Panc1 (cell line): ENCODE data around the gene CDK19. TPM values are rescaled to one million over a fixed set of nuclear protein-coding genes. Genes with fewer than 3 reads are reported as not detected.

Source experiments
- ATAC-seq: fragments of 200-7000 bp; cut with Tn5 transposase; 2 replicates; pipeline ENCODE4 v1.9.1; 2020; ENCODE audit warnings: mild to moderate bottlenecking, moderate library complexity
- BruUV-seq: library from RNA; stranded (reverse); fragments of 400-500 nt; replicated peaks from 2 replicates; lab custom pipeline; 2021; lab: Mats Ljungman, UMichigan
- CTCF ChIA-PET: fragments of 300-600 bp; sonication (Branson Sonifier 250); formaldehyde crosslinking; loops from one replicate; lab custom pipeline; 2022; ENCODE audit warnings: antibody characterized with exemption; lab: Charles Lee
- POLR2A ChIA-PET: fragments of 300-600 bp; sonication (Branson Sonifier 250); formaldehyde crosslinking; loops from one replicate; lab custom pipeline; 2022; ENCODE audit warnings: antibody characterized with exemption; lab: Charles Lee
- DNase-seq: peaks from one replicate; pipeline ENCODE4 v3.0.0-alpha.2; 2010; ENCODE audit warnings: low read depth, low spot score
- H3K27ac ChIP-seq: 2 replicates; pipeline ENCODE4 v1.5.1; 2011; ENCODE audit warnings: mild to moderate bottlenecking, low read length, inconsistent platforms
- H3K27me3 ChIP-seq: fragments of 200-500 bp; sonication (Bioruptor generic); 2 replicates; pipeline ENCODE4 v1.6.0; 2014; ENCODE audit warnings: low read length, inconsistent platforms; ENCODE audit not compliant: control insufficient read depth, insufficient read depth
- H3K36me3 ChIP-seq: fragments of 200-500 bp; sonication (Bioruptor generic); 2 replicates; pipeline ENCODE4 v1.5.1; 2014; ENCODE audit warnings: inconsistent platforms, mild to moderate bottlenecking, low read length, moderate library complexity; ENCODE audit not compliant: control insufficient read depth, insufficient read depth
- H3K4me1 ChIP-seq: 2 replicates; pipeline ENCODE4 v1.5.1; 2011; ENCODE audit warnings: inconsistent platforms, mild to moderate bottlenecking, low read length, moderate library complexity; ENCODE audit not compliant: control insufficient read depth, insufficient read depth
- H3K4me3 ChIP-seq, 2 experiments: 2 replicates each; pipeline ENCODE4 v1.5.1; 2011 to 2012; ENCODE audit warnings: low read depth in 2 of 2, low read length in 2 of 2, mild to moderate bottlenecking in 2 of 2, inconsistent platforms in 1 of 2, moderate library complexity in 1 of 2
- H3K9me3 ChIP-seq: fragments of 200-500 bp; sonication (Bioruptor generic); 2 replicates; pipeline ENCODE4 v1.5.1; 2014; ENCODE audit warnings: low read depth, mild to moderate bottlenecking, inconsistent platforms, low read length, moderate library complexity; ENCODE audit not compliant: control insufficient read depth, insufficient read depth
- CTCF ChIP-seq: fragments of 450-650 bp; IDR thresholded peaks from 2 replicates; pipeline ENCODE4 v1.5.1; 2017; ENCODE audit warnings: mild to moderate bottlenecking
- POLR2AphosphoS5 ChIP-seq: IDR thresholded peaks from 2 replicates; pipeline ENCODE4 v1.6.1; 2012; ENCODE audit warnings: mild to moderate bottlenecking, low read depth, low read length, moderate library complexity
- SIN3A ChIP-seq: IDR thresholded peaks from 2 replicates; pipeline ENCODE4 v1.6.1; 2012; ENCODE audit warnings: low read depth, mild to moderate bottlenecking, low read length, moderate library complexity, borderline replicate concordance; ENCODE audit not compliant: insufficient read depth
- TCF7L2 ChIP-seq: IDR thresholded peaks from 2 replicates; pipeline ENCODE4 v1.6.1; 2011; ENCODE audit warnings: mild to moderate bottlenecking, low read depth, low read length, inconsistent platforms
- in situ Hi-C: cut with HindIII; loops from 2 replicates; pipeline ENCODE4 v1.10.0; 2016; ENCODE audit warnings: low sequenced_read_pairs, low pct_unique_long_range_greater_than_20kb
- intact Hi-C: fragments of 100-400 bp; cut with micrococcal nuclease; formaldehyde crosslinking; loops from one replicate; pipeline ENCODE4 v1.10.0; 2022; ENCODE audit not compliant: unreplicated experiment
- total RNA-seq: library from RNA; stranded (reverse); gene quantifications from one replicate; pipeline ENCODE4 v1.2.1, GENCODE V29; 2021; ENCODE audit not compliant: unreplicated experiment
- TF ChIP-seq, protein P1 (sequence below), 2 experiments: IDR thresholded peaks; 2 replicates each; pipeline ENCODE4 v1.6.1; 2011 to 2012; ENCODE audit warnings: low read depth in 2 of 2, control low read depth in 1 of 2, low read length in 1 of 2, mild to moderate bottlenecking in 1 of 2, moderate library complexity in 1 of 2; ENCODE audit not compliant: insufficient read depth in 1 of 2

Gene CDK19
- total RNA-seq, 1 experiment from 2014 or later = 48.4 TPM

- Histone ChIP-seq H3K4me1 (no peaks in the 10 kb centered on the region), H3K4me3 (no peak overlapping the region), H3K9me3 (no peaks in the 10 kb centered on the region), H3K27me3 (no peaks in the 10 kb centered on the region), H3K36me3 (no peaks in the 10 kb centered on the region), H3K27ac (no peak overlapping the region)
- POLR2A ChIA-PET = no interaction called here
- DNase-seq (no peak), ATAC-seq (no peak)
- no peak for TF ChIP-seq CTCF
- TF ChIP-seq TCF7L2 = no peak
- no peak for TF ChIP-seq POLR2AphosphoS5
- TF ChIP-seq SIN3A = no peak
- TF ChIP-seq, protein P1, sequence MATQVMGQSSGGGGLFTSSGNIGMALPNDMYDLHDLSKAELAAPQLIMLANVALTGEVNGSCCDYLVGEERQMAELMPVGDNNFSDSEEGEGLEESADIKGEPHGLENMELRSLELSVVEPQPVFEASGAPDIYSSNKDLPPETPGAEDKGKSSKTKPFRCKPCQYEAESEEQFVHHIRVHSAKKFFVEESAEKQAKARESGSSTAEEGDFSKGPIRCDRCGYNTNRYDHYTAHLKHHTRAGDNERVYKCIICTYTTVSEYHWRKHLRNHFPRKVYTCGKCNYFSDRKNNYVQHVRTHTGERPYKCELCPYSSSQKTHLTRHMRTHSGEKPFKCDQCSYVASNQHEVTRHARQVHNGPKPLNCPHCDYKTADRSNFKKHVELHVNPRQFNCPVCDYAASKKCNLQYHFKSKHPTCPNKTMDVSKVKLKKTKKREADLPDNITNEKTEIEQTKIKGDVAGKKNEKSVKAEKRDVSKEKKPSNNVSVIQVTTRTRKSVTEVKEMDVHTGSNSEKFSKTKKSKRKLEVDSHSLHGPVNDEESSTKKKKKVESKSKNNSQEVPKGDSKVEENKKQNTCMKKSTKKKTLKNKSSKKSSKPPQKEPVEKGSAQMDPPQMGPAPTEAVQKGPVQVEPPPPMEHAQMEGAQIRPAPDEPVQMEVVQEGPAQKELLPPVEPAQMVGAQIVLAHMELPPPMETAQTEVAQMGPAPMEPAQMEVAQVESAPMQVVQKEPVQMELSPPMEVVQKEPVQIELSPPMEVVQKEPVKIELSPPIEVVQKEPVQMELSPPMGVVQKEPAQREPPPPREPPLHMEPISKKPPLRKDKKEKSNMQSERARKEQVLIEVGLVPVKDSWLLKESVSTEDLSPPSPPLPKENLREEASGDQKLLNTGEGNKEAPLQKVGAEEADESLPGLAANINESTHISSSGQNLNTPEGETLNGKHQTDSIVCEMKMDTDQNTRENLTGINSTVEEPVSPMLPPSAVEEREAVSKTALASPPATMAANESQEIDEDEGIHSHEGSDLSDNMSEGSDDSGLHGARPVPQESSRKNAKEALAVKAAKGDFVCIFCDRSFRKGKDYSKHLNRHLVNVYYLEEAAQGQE (IDR thresholded peaks at IDR 0.05; ENCODE audit: insufficient read depth in 1 of 2, low read depth in 2 of 2, low read length in 1 of 2) = no peak
- no TSS peak for BruUV-seq
- CTCF ChIA-PET = no interaction called here
- in situ Hi-C loops = no loop called here
- intact Hi-C loops = no loop called here
Measured at GRCh38 chr6:110731196-110731595, 84.1 kb downstream of the CDK19 start.

- no peak for TF ChIP-seq CTCF
- TF ChIP-seq, protein P1 (IDR thresholded peaks at IDR 0.05; ENCODE audit: insufficient read depth in 1 of 2, low read depth in 2 of 2, low read length in 1 of 2) = no peak
- TF ChIP-seq TCF7L2 = no peak
- no peak for TF ChIP-seq POLR2AphosphoS5
- TF ChIP-seq SIN3A = no peak
- Histone ChIP-seq H3K36me3 (no peaks in the 10 kb centered on the region), H3K27ac (no peak overlapping the region), H3K4me3 (no peak overlapping the region), H3K4me1 (no peaks in the 10 kb centered on the region), H3K9me3 (no peaks in the 10 kb centered on the region), H3K27me3 (no peaks in the 10 kb centered on the region)
- DNase-seq (no peak), ATAC-seq (no peak)
- ChIA-PET CTCF (no interaction called here), POLR2A (interaction anchor here (0.6 kb wide), 1 partner anchor 71 kb away, joined by 6 read pairs; no protein-coding TSS in a partner anchor)
- in situ Hi-C loops (no loop called here), intact Hi-C loops (no loop called here)
- BruUV-seq = TSS peak; percentile 4
Measured at GRCh38 chr6:110728501-110728900, 86.8 kb downstream of the CDK19 start.
